Esophagus muscularis mucosa (tissue), 4 donors: ENCODE measurements around the gene ITGA5. TPM values are rescaled to one million over a fixed set of nuclear protein-coding genes. Genes with fewer than 3 reads are reported as not detected.

Source experiments
- DNase-seq: peaks from one replicate; pipeline ENCODE4 v3.0.0-alpha.2; 2017; ENCODE audit errors: extremely low spot score
- H3K27ac ChIP-seq, 4 donors: fragments of 200-600 bp; sonication (generic); replicated peaks in 1 of 4; 1 replicate in 3 of 4; 2 replicates in 1 of 4; pipeline ENCODE4 v1.5.1; 2016 to 2019; ENCODE audit warnings: mild to moderate bottlenecking in 1 of 4
- H3K27me3 ChIP-seq, 4 donors: fragments of 200-600 bp; sonication (generic); one replicate each; pipeline versions ENCODE4 v1.5.1 to v1.6.0; 2016 to 2019
- H3K36me3 ChIP-seq, 4 donors: fragments of 200-600 bp; sonication (generic); one replicate each; pipeline ENCODE4 v1.5.1; 2016 to 2019
- H3K4me1 ChIP-seq, 4 donors: fragments of 200-600 bp; sonication (generic); one replicate each; pipeline ENCODE4 v1.5.1; 2016 to 2019
- H3K4me3 ChIP-seq, 4 donors: fragments of 200-600 bp; sonication (generic); 1 replicate in 2 of 4; 2 replicates in 2 of 4; pipeline ENCODE4 v1.5.1; 2016 to 2019; ENCODE audit warnings: mild to moderate bottlenecking in 4 of 4, moderate library complexity in 1 of 4
- H3K9me3 ChIP-seq, 4 donors: fragments of 200-600 bp; sonication (generic); 1 replicate in 3 of 4; 2 replicates in 1 of 4; pipeline ENCODE4 v1.5.1; 2016 to 2019
- EP300 ChIP-seq: sonication (generic); formaldehyde crosslinking; IDR thresholded peaks from one replicate; pipeline ENCODE4 v1.6.1; 2017; ENCODE audit warnings: antibody characterized with exemption
- POLR2A ChIP-seq: fragments of 450-650 bp; IDR thresholded peaks from one replicate; pipeline ENCODE4 v1.6.1; 2017; ENCODE audit warnings: antibody characterized with exemption, moderate library complexity, mild to moderate bottlenecking, low read depth
- POLR2AphosphoS5 ChIP-seq, 2 donors: sonication (generic); formaldehyde crosslinking; IDR thresholded peaks; one replicate each; pipeline ENCODE4 v1.6.1; 2017; ENCODE audit warnings: antibody characterized with exemption in 2 of 2
- WGBS: methylation state at CpG from one replicate; pipeline ENCODE4 v1.1.5; 2018; 5-methylcytosine and 5-hydroxymethylcytosine counted together
- intact Hi-C: fragments of 100-400 bp; cut with DNase I; formaldehyde crosslinking; loops from one replicate; pipeline ENCODE4 v1.15.1; 2023
- total RNA-seq, 4 donors: library from RNA; depleted of rRNA; stranded (reverse); fragments of >200 nt; gene quantifications; one replicate each; pipeline versions ENCODE4 v1.1.0 to v1.2.1, GENCODE V29; 2016
- TF ChIP-seq, protein P1 (sequence below), 3 experiments: fragments of 200-600 bp in 2 of 3; fragments of 450-650 bp in 1 of 3; sonication (generic) in 2 of 3; IDR thresholded peaks; one replicate each; pipeline ENCODE4 v1.5.1; 2017 to 2019; ENCODE audit warnings: antibody characterized with exemption in 3 of 3, mild to moderate bottlenecking in 2 of 3, moderate library complexity in 1 of 3

ITGA5 gene
- total RNA-seq, 4 donors from 2014 or later, result 264 to 785 (median 602) TPM

DNA sequence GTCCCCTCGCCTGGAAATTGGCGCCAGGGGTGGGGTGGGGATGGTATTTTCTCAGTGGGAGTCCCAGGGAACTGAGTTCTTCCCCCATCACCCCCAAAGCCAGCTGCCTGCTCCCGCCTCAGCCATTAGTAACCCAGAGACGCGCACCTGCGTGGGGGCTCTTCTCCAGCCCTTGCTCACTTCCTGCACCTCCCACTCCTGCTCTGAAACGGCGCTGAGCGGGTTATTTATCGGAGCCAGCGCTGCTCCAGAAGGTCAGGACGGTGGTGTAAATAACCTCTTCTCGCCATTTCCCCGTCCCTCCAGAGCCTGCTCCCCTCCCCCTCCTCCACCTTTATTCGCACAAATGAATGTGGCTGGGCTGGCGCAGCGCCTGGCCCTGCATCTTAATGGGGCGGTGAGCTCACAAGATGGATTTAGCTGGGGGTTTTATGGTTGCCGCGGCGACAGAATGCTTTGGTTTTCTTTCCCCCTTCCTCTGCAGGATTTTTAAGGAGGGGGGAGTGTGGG is 67.0 kb downstream of the ITGA5 start:
- no peak for DNase-seq
- WGBS, result 12% methylated on average over 17 of the region's 21 CpGs
- Histone ChIP-seq H3K36me3 (peaks cover 38 to 46% (median 43%) of the 10 kb centered on the region in 4 donors), H3K9me3 (no peaks in the 10 kb centered on the region), H3K4me3 (peak overlapping the region; percentile 27 to 46 (median 43)), H3K27me3 (no peaks in the 10 kb centered on the region), H3K4me1 (peaks cover 19 to 61% (median 52%) of the 10 kb centered on the region in 4 donors), H3K27ac (peak overlapping the region; percentile 53 to 86 (median 71))
- TF ChIP-seq EP300, result no peak
- TF ChIP-seq, protein P1, sequence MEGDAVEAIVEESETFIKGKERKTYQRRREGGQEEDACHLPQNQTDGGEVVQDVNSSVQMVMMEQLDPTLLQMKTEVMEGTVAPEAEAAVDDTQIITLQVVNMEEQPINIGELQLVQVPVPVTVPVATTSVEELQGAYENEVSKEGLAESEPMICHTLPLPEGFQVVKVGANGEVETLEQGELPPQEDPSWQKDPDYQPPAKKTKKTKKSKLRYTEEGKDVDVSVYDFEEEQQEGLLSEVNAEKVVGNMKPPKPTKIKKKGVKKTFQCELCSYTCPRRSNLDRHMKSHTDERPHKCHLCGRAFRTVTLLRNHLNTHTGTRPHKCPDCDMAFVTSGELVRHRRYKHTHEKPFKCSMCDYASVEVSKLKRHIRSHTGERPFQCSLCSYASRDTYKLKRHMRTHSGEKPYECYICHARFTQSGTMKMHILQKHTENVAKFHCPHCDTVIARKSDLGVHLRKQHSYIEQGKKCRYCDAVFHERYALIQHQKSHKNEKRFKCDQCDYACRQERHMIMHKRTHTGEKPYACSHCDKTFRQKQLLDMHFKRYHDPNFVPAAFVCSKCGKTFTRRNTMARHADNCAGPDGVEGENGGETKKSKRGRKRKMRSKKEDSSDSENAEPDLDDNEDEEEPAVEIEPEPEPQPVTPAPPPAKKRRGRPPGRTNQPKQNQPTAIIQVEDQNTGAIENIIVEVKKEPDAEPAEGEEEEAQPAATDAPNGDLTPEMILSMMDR (IDR thresholded peaks at IDR 0.05), result no peak
- no peak for TF ChIP-seq POLR2A
- peak; percentile 8 to 44 for TF ChIP-seq POLR2AphosphoS5 (IDR thresholded peaks at IDR 0.05)
- intact Hi-C loops, result no loop called here

- H3K9me3 ChIP-seq, result no peaks in the 10 kb centered on the region
- H3K27ac ChIP-seq, result peak overlapping the region; percentile 53 to 86 (median 71)
- H3K27me3 ChIP-seq, result no peaks in the 10 kb centered on the region
- intact Hi-C loops, result no loop called here
- DNase-seq, result no peak
- WGBS, result 61% methylated on average over 4 of the region's 4 CpGs
- TF ChIP-seq POLR2AphosphoS5 (IDR thresholded peaks at IDR 0.05) (no peak), EP300 (no peak)
- TF ChIP-seq, protein P1 (IDR thresholded peaks at IDR 0.05), result no peak
- H3K36me3 ChIP-seq, result peaks cover 44 to 53% (median 51%) of the 10 kb centered on the region in 4 donors
- H3K4me3 ChIP-seq, result no peak overlapping the region
- peaks cover 19 to 54% (median 45%) of the 10 kb centered on the region in 4 donors for H3K4me1 ChIP-seq
These were observed 67.7 kb downstream of the ITGA5 start for GRCh38 chr12:54351341-54351740.

- Histone ChIP-seq H3K4me3 (no peak overlapping the region), H3K9me3 (no peaks in the 10 kb centered on the region), H3K27me3 (no peaks in the 10 kb centered on the region), H3K27ac (peak overlapping the region; percentile 53 to 86 (median 71)), H3K4me1 (peaks cover 19 to 48% (median 39%) of the 10 kb centered on the region in 4 donors), H3K36me3 (peaks cover 47 to 59% (median 57%) of the 10 kb centered on the region in 4 donors)
- intact Hi-C loops, result no loop called here
- 72% methylated on average over 3 of the region's 3 CpGs for WGBS
- TF ChIP-seq POLR2A, result no peak
- TF ChIP-seq EP300, result no peak
- TF ChIP-seq, protein P1 (IDR thresholded peaks at IDR 0.05), result no peak
- no peak for DNase-seq
These were observed 68.3 kb downstream of the ITGA5 start for GRCh38 chr12:54350743-54351142.

DNA sequence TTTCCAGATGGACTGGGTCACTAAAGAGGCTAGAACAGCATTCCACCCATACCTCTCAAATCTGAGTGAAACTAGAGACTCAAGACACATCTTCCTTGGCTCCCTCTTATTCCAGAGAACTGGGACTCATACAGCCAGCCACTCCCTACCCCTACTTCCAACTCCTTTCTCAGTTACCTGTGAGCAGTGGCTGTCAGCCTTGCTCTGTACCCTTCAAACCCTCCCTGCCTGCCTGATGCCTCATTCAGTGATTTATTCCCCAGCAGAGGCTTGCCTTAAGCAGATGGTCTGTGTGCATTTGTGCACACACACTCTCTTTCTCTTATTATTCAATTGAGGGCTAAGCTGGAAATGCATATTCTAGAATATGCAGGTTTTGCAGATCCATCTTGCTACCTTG is 69.4 kb downstream of the ITGA5 start:
- TF ChIP-seq POLR2A (no peak), POLR2AphosphoS5 (IDR thresholded peaks at IDR 0.05) (no peak), EP300 (no peak)
- TF ChIP-seq, protein P1 (IDR thresholded peaks at IDR 0.05), result no peak
- peak overlapping the region in 1 of 4 donors; percentile 82 for H3K27ac ChIP-seq
- no peaks in the 10 kb centered on the region for H3K27me3 ChIP-seq
- H3K4me3 ChIP-seq, result no peak overlapping the region
- intact Hi-C loops, result no loop called here
- H3K9me3 ChIP-seq, result no peaks in the 10 kb centered on the region
- H3K4me1 ChIP-seq, result peaks cover 19 to 37% (median 35%) of the 10 kb centered on the region in 4 donors
- peaks cover 56 to 70% (median 67%) of the 10 kb centered on the region in 4 donors for H3K36me3 ChIP-seq
- DNase-seq, result no peak

DNA sequence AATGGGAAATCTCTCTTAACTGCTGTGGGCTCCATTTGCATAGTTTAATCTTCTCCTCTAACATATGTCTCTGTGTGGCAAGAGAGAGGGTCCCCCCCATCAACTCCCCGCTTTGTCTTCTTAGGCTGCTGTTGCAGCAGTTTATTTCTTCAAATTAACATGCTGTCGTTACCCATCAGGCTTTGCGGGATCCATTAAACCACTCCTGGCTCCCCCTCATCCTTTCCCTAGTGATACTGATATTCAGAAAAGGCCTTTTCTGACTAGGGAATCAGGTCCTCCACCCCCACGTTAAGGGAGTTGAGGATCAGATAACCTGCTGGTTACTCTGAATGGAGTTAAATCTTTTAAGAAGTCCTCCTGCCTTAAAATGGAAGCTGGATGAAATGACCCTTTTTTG is 70.0 kb downstream of the ITGA5 start:
- intact Hi-C loops, result no loop called here
- TF ChIP-seq EP300, result no peak
- TF ChIP-seq POLR2AphosphoS5 (IDR thresholded peaks at IDR 0.05), result no peak
- TF ChIP-seq POLR2A, result no peak
- TF ChIP-seq, protein P1 (IDR thresholded peaks at IDR 0.05), result no peak
- H3K27me3 ChIP-seq, result no peaks in the 10 kb centered on the region
- no peak for DNase-seq
- H3K4me1 ChIP-seq, result peaks cover 19 to 36% (median 35%) of the 10 kb centered on the region in 4 donors
- no peak overlapping the region for H3K27ac ChIP-seq
- WGBS, result 86% methylated on average over 4 of the region's 4 CpGs
- peaks cover 62 to 76% (median 74%) of the 10 kb centered on the region in 4 donors for H3K36me3 ChIP-seq
- no peak overlapping the region for H3K4me3 ChIP-seq
- H3K9me3 ChIP-seq, result no peaks in the 10 kb centered on the region
